ENCODE data around the gene ADCK2. TPM values are rescaled to one million over a fixed set of nuclear protein-coding genes. Genes with fewer than 3 reads are reported as not detected.
A peak's percentile ranks its signal among the peaks of the same experiment; 100 is the strongest.
"Not testable (repeated sequence)": the region's sequence is repeated elsewhere in the genome, so short reads cannot be mapped to it uniquely, and the experiment has no call there.

Gene ADCK2, protein sequence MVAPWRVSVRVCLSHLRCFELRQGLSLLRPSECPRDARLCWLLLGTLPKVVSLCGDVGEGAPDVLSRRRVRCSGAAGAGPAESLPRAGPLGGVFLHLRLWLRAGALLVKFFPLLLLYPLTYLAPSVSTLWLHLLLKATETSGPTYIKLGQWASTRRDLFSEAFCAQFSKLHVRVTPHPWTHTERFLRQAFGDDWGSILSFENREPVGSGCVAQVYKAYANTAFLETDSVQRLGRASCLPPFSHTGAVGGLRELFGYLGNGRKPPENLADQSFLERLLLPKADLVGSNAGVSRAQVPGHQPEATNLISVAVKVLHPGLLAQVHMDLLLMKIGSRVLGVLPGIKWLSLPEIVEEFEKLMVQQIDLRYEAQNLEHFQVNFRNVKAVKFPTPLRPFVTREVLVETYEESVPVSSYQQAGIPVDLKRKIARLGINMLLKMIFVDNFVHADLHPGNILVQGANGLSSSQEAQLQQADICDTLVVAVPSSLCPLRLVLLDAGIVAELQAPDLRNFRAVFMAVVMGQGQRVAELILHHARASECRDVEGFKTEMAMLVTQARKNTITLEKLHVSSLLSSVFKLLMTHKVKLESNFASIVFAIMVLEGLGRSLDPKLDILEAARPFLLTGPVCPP
- polyA plus RNA-seq (2012; ENCODE audit: low read depth, missing spikeins) = 11.0 TPM

DNA sequence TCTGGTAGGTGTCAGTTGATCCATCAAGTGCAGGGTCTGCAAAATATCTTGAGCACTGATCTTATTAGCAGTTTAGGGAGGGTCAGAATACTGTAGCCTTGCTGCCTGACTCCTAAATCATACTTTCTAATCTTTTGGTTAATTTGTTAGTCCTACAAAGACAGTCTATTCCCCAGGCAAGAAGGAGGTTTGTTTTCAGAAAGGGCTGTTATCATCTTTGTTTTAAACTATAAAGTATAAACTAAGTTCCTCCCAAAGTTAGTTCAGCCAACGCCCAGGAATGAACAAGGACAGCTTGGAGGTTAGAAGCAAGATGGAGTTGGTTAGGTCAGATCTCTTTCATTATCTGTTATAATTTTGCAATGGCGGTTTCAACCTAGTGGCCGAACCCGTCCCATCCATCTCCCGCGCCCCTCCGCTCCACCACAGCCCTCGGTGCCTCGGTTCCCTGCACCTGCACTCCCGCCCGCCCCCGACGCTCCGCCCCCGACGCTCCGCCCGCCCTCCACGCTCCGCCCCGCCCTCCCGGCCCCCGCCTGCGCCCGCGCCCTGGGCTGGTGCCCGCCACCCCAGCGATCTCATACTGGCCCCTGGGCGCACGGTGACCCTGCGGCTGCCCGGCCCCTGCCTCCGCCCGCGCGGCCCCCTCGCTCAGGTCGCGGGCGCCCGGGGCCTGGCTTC is at the start of gene ADCK2:
Gene ADCK2 (plus strand): TSS at position 564 of the 681 bp plus-strand sequence. CDS start 386 bp downstream, outside the sequence.
- DNase-seq (ENCODE audit: insufficient read length, low spot score) (peak; percentile 90), FAIRE-seq (no peak)
- no peak for TF ChIP-seq TAF1 (IDR thresholded peaks at IDR 0.05; ENCODE audit: low read depth, low read length)

DNA sequence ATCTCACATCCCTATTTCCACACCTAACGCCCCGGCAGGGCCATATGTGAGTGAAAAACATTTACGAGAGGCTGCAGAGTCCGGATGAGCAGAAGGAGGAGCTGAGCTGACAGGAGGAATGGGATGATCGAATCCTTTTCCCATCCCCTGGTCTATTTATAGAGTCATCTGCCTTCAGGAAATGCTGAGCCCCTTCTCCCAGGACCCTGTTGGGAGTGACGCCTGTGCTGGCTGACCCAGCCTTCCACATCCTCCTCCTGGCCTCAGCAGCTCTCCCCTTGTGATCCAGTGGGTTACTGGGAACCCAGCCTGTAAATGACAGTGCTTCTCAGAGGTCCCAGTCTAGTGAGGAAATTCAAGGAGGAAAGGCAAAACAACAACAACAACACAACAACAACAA is 48.8 kb upstream of the ADCK2 start:
- no peak for TF ChIP-seq POLR2A (IDR thresholded peaks at IDR 0.05; ENCODE audit: low read depth, low read length)
- TF ChIP-seq PAX5 (IDR thresholded peaks at IDR 0.05; ENCODE audit: insufficient read depth, low read length, severe bottlenecking) = no peak
- TF ChIP-seq SPI1 (IDR thresholded peaks at IDR 0.05; ENCODE audit: low read depth, low read length) = no peak
- TF ChIP-seq POLR2AphosphoS5 (IDR thresholded peaks at IDR 0.05; ENCODE audit: low read depth, low read length) = no peak
- TF ChIP-seq POU2F2 (IDR thresholded peaks at IDR 0.05; ENCODE audit: low read depth, low read length) = no peak
- TF ChIP-seq TAF1 (IDR thresholded peaks at IDR 0.05; ENCODE audit: low read depth, low read length) = no peak
- DNase-seq (ENCODE audit: insufficient read length, low spot score) (no peak), FAIRE-seq (no peak)

DNA sequence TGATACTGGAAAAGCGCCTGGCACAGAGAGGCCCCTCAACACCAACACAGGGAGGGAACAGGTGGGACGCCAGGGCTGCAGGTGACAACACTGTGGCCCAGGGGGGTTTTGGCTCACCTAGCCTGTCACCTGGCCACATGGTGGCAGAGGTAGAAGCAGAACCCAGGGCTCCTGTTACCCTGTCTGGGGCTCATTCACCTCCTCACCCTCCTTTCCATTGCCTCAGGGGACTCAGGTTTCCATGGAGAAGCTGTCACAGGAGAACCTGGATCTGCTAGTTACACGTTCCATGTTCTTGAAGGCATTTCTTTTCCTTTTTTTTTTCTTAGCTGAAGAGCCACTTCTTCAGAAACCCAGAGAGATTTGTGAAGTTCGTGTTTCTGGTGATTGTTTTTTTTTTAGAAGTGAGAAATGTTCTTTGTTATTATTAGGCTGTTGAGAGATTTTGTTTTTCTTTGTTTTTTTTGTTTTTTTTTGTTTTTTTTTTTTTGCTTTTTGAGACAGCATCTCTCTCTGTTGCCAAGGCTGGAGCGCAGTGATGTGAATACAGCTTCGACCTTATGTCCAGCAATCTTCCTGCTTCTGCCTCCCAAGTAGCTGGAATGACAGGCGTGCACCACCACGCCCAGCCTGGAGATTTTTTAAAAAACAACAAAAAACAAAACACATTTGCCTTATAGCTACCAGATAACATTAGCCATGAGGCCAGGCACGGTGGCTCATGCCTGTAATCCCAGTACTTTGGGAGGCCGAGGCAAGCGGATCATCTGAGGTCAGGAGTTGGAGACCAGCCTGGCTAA is 48.2 kb upstream of the ADCK2 start:
- no peak for DNase-seq (ENCODE audit: insufficient read length, low spot score)
- no peak for FAIRE-seq

DNA sequence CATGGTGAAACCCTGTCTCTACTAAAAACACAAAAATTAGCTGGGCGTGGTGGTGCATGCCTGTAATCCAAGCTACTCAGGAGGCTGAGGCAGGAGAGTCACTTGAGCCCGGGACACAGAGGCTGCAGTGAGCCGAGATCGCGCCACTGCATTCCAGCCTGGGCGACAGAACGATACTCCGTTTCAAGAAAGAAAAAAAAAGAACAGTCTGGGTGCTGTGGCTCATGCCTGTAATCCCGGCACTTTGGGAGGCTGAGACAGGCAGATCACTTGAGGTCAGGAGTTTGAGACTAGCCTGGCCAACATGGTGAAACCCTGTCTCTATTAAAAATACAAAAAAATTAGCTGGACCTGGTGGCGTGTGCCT is 47.6 kb upstream of the ADCK2 start:
- DNase-seq (ENCODE audit: insufficient read length, low spot score); FAIRE-seq: not testable (repeated sequence)

More for the DNA sequence above, 48.2 kb upstream of the ADCK2 start:
- TF ChIP-seq SPI1 (IDR thresholded peaks at IDR 0.05; ENCODE audit: low read depth, low read length) (no peak), POLR2A (IDR thresholded peaks at IDR 0.05; ENCODE audit: low read depth, low read length) (no peak), PAX5 (IDR thresholded peaks at IDR 0.05; ENCODE audit: insufficient read depth, low read length, severe bottlenecking) (no peak), TAF1 (IDR thresholded peaks at IDR 0.05; ENCODE audit: low read depth, low read length) (no peak), POLR2AphosphoS5 (IDR thresholded peaks at IDR 0.05; ENCODE audit: low read depth, low read length) (no peak), POU2F2 (IDR thresholded peaks at IDR 0.05; ENCODE audit: low read depth, low read length) (no peak)

DNA sequence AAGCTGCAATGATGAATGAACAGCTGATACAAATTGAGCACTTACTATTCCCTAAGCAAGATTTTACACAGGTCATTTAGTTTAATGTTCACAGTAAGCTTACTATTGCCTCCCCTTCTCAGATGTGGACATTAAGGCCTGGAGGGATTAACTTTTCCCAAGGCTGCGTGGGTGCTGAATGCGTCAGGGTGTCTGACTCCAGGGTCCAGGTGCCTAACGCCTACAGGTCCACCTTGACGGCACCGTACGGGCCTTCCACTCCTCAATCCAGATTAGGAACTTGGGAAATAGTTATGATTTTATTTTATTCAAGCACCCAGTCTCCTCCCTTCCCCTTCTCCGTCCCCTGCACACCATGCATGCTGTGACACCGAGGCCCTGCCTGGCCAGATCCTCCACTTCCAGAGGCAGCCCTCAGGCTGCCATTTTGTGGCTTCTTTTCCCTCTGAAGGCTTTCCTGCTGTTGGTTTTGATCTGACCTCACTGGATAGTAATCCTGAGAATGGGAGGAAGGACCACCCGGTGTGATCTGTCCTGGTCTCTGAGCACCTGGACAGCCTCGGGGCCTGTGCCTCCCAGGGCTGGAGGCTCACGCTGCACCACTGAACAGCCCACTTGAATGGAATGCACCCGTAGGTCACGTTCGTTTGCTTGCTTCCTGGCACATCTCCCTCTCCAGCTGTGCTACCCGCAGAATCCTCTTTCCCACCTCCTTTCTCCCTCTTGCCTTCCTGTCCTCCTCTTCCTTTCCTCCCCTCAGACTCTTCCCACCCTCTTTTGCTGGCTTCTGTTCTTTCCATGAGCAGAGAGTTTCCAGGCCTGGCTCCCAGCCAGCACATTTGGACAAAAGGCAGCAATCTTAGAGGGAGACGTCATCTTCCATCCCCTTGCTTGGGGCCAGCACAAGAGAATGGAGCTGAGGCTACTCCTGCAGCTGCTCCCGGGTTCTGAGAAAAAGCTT is 46.6 kb upstream of the ADCK2 start:
- no peak for DNase-seq (ENCODE audit: insufficient read length, low spot score)
- FAIRE-seq = no peak
- TF ChIP-seq PAX5 (IDR thresholded peaks at IDR 0.05; ENCODE audit: insufficient read depth, low read length, severe bottlenecking) (no peak), POLR2A (IDR thresholded peaks at IDR 0.05; ENCODE audit: low read depth, low read length) (no peak), POU2F2 (IDR thresholded peaks at IDR 0.05; ENCODE audit: low read depth, low read length) (no peak), SPI1 (IDR thresholded peaks at IDR 0.05; ENCODE audit: low read depth, low read length) (no peak), POLR2AphosphoS5 (IDR thresholded peaks at IDR 0.05; ENCODE audit: low read depth, low read length) (no peak)

DNA sequence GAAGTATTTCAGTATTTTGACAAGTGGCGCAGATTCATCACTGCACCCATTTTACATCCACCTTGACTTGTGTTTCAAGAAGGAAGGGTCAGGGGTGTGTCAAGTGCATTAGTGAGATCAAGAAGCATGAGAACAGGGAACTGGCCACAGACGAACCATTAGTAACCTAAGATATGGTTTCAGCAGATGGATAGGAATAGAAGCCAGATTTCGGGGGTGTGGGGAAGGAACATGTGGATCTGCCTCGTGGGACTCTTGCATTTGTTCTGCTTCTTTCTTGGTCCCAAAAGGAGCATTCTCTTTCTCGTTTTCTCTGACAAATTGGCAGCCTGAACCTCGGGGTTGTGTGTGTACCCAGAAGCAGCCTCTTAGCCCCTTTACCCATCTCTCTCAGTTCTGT is 41.7 kb upstream of the ADCK2 start:
- no peak for FAIRE-seq
- TF ChIP-seq TAF1 (IDR thresholded peaks at IDR 0.05; ENCODE audit: low read depth, low read length) (no peak), POLR2AphosphoS5 (IDR thresholded peaks at IDR 0.05; ENCODE audit: low read depth, low read length) (no peak), POLR2A (IDR thresholded peaks at IDR 0.05; ENCODE audit: low read depth, low read length) (no peak), SPI1 (IDR thresholded peaks at IDR 0.05; ENCODE audit: low read depth, low read length) (no peak), PAX5 (IDR thresholded peaks at IDR 0.05; ENCODE audit: insufficient read depth, low read length, severe bottlenecking) (no peak), POU2F2 (IDR thresholded peaks at IDR 0.05; ENCODE audit: low read depth, low read length) (no peak)
- DNase-seq (ENCODE audit: insufficient read length, low spot score) = no peak

DNA sequence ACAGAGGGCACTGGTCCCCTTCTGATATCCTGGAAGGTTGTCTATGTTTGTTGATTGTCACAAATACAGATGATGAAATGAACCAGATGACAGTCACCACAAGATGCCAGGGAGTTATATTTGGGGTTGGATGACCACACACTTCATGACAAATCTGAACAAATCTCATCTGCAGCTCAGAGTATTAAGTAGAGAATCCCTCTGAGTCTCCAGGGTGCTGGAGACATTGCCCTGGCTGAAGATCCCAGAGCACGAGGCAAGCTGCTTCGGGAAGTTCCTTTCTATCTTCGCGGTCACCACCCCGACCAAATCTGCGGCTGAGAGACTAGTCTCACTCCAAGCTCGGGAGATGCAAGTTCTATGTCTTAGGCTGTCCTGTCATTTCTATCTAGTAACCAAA is 41.1 kb upstream of the ADCK2 start:
- TF ChIP-seq POU2F2 (IDR thresholded peaks at IDR 0.05; ENCODE audit: low read depth, low read length) (no peak), POLR2AphosphoS5 (IDR thresholded peaks at IDR 0.05; ENCODE audit: low read depth, low read length) (no peak), TAF1 (IDR thresholded peaks at IDR 0.05; ENCODE audit: low read depth, low read length) (no peak), POLR2A (IDR thresholded peaks at IDR 0.05; ENCODE audit: low read depth, low read length) (no peak), SPI1 (IDR thresholded peaks at IDR 0.05; ENCODE audit: low read depth, low read length) (no peak)
- DNase-seq (ENCODE audit: insufficient read length, low spot score) = no peak
- no peak for FAIRE-seq

DNA sequence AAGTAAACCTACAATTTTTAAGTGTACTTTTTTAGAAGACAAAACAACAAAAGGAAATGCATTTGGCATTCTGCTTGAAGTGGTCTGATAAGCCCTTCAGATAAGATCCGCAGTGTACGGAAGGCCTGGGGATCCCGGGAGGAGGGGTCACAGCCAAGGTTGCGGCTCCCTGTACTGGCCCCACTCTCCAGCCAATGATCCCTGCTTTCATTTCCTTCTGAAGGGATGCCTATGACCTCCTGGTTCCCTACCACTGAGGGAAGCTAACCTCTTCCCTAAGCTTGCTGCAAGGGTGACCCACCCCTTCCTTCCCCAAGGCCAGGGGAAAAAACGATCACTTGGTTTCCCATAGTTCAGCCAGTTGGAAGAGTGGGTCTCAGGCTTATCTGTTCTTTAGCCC is 37.4 kb upstream of the ADCK2 start:
- DNase-seq (ENCODE audit: insufficient read length, low spot score) (no peak), FAIRE-seq (no peak)
- TF ChIP-seq PAX5 (IDR thresholded peaks at IDR 0.05; ENCODE audit: insufficient read depth, low read length, severe bottlenecking) = no peak
- TF ChIP-seq TAF1 (IDR thresholded peaks at IDR 0.05; ENCODE audit: low read depth, low read length) = no peak
- TF ChIP-seq POU2F2 (IDR thresholded peaks at IDR 0.05; ENCODE audit: low read depth, low read length) = no peak
- TF ChIP-seq POLR2AphosphoS5 (IDR thresholded peaks at IDR 0.05; ENCODE audit: low read depth, low read length) = no peak

DNA sequence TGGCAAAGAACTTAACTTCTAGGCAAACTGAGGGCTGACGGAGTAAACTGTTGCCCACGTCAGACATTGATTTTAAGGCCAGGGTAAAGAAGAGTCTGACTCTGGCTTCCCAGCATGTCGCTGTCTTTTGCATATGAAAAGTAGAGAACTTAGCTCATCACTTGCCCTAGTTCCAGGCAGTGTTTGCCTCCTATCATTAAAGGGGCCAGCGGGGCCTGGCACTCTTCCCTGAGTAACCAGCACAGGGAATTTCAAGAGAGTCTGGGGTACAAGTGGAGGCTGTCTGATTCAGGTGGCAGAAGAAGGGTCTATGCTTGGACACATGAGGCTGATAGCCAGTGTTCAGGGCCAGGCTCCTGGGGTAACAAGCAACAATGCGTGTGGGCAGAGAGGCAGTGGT is 36.9 kb upstream of the ADCK2 start:
- DNase-seq (ENCODE audit: insufficient read length, low spot score) = no peak
- TF ChIP-seq SPI1 (IDR thresholded peaks at IDR 0.05; ENCODE audit: low read depth, low read length) = no peak
- no peak for TF ChIP-seq TAF1 (IDR thresholded peaks at IDR 0.05; ENCODE audit: low read depth, low read length)
- no peak for TF ChIP-seq PAX5 (IDR thresholded peaks at IDR 0.05; ENCODE audit: insufficient read depth, low read length, severe bottlenecking)
- no peak for TF ChIP-seq POLR2A (IDR thresholded peaks at IDR 0.05; ENCODE audit: low read depth, low read length)
- TF ChIP-seq POU2F2 (IDR thresholded peaks at IDR 0.05; ENCODE audit: low read depth, low read length) = no peak
- no peak for TF ChIP-seq POLR2AphosphoS5 (IDR thresholded peaks at IDR 0.05; ENCODE audit: low read depth, low read length)
- FAIRE-seq = no peak

Measured in GM12891 (cell line).